ENCODE measurements around the gene ITGA8.

ITGA8 gene

DNA sequence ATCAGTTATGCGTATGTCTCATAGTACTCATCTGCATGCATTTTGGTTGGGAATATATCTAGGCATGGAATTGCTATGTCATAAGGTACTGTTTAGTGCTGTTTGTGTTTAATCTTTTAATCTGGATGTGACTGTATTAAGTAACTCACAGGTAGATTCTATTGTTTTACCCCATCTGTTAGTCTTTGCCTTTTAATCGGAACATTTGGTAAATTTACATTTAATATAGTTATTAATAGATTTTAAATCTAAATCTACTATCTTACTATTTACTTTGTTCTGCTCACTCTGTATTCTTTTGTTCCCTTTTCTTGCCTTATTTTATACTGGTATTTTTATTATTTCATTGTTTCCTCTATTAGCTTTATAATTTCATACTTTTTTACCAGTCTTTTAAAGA, 10.6 kb upstream of the ITGA8 start:
- no peak for DNase-seq

DNA sequence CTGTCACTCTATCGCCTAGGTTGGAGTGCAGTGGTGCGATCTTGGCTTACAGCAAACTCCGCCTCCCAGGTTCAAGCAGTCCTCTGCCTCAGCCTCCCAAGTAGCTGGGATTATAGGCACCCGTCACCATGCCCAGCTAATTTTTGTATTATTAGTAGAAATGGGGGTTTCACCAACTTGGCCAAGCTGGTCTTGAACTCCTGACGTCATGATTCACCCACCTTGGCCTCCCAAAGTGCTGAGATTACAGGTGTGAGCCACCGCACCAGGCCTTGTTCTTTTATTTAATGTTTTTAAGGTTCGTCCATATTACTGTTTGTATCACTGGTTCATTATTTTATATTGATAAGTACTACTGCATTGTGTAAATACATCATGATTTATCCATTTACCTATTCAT, 10.2 kb upstream of the ITGA8 start:
- no peak for DNase-seq

GRCh38 chr10:15726042-15726441, 6.3 kb upstream of the ITGA8 start:
- DNase-seq, result no peak

DNA sequence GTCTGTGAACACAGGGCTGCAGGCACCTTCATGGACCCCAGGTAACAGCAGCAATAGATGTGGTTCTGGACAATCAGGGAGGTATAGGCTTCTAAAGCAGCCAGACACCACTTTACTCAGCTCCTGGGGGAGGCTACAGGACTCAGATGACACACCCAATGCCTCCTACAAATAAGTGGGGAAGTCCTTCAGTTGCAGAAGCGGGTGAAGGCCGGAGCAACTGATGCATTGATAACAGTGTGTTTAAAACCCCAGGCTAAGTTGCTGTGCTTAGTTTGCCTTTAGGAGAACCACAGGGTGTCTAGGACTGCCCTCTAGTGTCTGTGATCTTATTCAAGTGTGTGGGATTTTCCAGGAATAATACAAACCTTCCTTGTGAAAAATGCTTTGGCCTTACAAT, 5.9 kb upstream of the ITGA8 start:
- DNase-seq, result no peak

DNA sequence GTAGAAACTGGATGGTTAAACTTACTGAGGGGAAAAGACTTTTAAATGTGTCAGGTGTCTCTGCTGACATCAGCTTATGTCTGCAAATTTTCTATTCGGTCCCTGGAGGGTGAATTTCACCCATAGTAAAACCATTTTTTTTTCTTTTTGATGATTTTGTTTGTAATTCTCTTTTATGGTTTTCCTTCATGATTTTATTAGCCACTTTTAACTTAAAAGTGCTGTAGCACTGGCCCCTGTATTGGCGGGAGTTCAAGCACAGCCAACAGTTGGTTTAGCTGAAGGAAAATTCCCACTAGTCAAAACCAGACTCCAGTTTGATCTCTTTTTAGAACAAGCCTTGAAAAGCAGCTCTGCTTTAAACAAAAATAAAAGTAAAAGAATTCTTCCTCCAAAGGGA, 5.0 kb upstream of the ITGA8 start:
- no peak for DNase-seq

DNA sequence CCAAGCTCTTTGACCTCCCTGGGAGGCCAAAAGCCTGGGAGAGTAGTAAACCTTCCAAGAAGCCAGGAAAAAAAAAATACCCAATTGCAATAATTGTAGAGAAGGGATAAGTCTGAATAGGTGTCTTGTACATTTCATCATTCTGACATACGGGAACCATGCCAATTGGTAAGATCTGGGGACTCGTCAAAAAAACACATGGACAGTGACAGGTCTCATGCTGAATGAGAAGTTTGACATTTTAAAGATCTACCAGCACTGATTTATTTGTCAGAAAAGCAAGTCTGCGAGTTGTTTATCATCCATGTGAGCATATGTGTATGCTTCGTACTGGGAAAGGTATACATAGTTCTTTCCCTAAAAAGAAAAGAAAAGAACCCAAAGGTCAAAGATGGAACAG, 4.1 kb upstream of the ITGA8 start:
- DNase-seq, result no peak

- no peak for DNase-seq
Measured at GRCh38 chr10:15720635-15721287, 1.0 kb upstream of the ITGA8 start.

- DNase-seq, result no peak
Measured at GRCh38 chr10:15719049-15719898, 448 bp downstream of the ITGA8 start.

GRCh38 chr10:15718694-15719048, 1.1 kb downstream of the ITGA8 start:
- DNase-seq, result no peak

DNA sequence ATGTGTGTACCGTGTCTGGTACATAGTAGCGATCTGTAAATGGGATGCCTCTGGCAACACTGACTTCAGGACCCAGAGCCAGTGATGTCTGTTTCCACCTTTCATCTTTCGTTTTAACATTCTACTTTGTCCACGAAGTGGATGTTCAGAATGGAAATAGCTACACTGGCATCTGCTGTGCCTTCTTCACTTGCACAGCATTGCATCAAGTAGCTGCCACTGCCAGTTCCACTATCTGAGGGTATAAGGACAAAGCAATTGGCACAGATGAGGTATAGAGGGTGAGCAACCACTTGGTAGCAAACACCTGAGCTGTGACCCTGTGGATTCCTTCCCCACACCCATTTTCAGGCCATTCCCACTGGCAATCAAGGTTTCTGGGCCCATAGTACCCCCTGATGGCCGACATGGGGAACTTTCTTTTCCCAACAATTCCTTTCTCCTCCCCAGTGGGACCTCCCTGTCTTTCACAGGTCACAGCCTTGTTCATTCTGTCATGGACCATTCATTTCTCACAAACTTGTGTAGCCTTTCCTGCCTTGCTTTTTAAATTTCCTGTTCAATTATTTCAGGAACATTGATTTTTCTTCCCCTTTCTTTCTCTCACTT, 4.0 kb downstream of the ITGA8 start:
- DNase-seq, result no peak

- DNase-seq, result no peak
Measured at GRCh38 chr10:15714847-15715246, 4.9 kb downstream of the ITGA8 start.

GRCh38 chr10:15712883-15713282, 6.8 kb downstream of the ITGA8 start:
- no peak for DNase-seq

DNA sequence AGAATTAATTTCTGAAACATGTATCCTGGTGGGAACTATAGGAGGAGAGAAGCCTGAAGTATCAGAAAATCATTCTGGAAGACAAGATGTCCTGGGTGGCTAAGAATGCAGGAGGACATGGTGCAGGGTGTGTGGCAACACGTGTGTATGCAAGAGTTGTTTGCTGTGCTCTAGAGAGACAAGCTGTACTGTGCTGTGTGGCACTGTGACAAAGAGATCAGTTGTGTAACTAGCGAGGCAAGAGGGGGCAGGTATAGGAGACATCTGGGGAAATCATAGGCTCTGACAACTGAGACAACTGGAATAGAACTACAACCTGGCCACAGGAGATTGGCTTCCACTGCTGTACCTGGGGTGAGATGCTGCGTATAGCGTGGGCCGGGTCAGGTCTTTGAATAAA, 9.3 kb downstream of the ITGA8 start:
- no peak for DNase-seq

GRCh38 chr10:15705298-15705697, 14.4 kb downstream of the ITGA8 start:
- no peak for DNase-seq

- DNase-seq, result no peak
Measured at GRCh38 chr10:15704581-15704968, 15.1 kb downstream of the ITGA8 start.

GRCh38 chr10:15703944-15704580, 15.7 kb downstream of the ITGA8 start:
- no peak for DNase-seq

DNA sequence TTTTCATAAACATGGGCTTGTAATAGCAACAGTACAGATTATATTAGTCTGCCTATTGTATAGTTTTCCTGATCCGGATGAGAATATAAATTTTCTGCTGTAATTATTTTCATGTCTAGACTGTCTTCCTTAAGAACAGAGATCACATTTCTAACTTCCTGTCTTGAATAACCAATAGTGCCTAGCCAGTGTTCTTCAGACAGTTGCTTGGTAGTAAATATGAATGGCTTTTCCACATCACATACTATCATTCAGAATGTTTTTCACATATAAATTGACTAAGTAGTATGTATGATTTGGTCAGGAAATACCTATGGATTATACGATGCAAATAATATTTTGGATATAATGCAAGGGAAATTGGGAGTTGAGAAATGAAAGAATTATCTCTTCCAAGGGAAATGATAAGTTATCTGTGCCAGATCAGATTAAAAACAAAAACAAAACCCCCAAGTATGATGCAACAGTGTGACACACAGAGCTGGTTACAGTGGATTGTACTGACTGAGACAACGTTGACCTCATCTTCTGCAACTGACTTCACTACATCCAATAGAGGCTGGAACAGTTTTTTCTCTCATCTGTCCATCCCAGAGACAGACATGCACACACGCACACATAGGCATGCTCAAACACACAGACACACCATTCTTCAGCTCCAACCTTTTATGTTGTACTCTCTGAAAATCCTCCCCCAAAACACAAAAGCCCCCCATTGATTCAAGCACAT, 16.4 kb downstream of the ITGA8 start:
- DNase-seq, result no peak

DNA sequence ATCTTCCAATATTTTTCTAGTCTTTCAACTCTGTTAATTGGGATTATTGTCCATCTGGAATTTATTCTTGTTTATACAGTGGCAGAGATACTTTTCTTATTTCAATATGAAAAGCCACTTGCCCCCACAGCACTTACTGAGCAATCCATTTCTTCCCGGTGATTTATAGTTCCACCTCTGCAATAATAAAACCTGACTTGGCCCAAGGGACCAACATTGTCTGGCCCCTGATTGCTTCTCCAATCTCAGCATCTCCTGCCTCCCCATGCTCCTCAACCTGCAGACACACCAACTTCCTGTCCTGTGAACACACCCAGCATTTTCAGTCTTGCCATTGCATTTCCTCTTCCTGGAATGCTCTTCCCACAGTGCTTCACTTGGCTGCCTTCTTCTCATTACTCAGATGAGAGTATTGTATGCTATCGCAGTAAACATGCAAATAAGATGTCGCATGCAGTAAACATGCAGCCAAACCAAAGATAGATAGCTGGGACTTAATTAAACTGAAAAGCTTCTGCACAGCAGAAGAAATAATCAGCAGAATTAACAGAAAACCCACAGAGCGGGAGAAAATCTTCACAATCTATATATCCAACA, 19.5 kb downstream of the ITGA8 start:
- no peak for DNase-seq

DNA sequence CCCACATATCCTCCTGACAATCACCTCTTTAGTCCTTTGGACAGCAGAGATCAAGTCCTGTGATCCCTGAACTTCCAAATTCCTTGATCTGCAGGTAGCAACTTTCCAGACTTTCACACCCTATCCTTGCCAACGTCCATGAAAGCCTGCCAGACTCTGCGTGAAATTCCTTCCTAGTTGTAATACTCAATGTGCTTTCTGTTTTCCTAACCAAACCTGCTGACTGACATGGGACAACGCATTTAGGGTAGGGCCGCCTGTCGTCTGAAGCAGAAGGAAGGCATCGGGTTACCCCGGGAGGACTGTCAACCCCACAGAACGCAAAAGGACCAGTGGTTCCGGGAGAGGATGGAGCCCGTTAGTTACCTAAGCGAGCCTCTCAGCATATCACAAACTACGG, 23.9 kb downstream of the ITGA8 start:
- DNase-seq, result no peak

- no peak for DNase-seq
Measured at GRCh38 chr10:15690031-15690430, 29.7 kb downstream of the ITGA8 start.

DNA sequence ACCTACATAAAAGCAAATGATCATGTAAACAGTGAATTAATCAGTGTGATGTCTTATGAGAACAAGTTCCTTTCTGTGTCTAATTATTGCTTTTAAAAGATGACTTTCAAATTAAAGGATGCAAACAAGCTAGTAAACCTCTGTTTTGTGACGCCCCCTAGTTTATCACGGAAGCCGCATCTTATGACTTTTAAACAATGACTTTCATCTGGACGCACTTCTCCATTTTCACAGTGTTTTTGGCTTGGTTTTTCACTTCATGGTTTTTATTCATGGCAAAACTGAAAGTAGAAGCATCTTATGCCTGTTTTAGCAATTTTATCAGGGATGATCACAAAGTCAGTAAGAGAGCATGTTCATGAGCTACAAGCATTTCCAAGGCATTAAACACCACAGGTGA, 35.0 kb downstream of the ITGA8 start:
- DNase-seq, result no peak

DNA sequence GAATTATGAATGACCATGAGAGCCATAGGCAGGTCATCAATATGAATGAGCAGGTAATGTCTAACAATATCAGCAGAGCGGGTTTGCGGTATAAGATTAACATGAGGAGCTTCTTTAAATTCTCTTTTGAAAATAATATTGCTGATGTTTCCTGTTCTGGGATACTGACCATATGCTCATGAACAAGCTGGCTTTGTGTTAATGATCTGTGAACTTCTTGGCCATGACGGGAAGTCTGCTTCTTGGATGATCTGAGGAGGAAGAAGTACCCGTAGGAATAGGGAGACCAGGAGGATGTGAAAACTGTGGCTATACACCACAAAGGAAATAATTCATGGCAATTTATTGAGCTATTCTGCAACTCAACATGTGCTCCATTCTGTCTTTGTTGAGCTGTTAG, 38.6 kb downstream of the ITGA8 start:
- no peak for DNase-seq

GRCh38 chr10:15678851-15679250, 40.9 kb downstream of the ITGA8 start:
- no peak for DNase-seq
